ENCODE measurements around the gene STK17B.
"Not testable (repeated sequence)": the region's sequence is repeated elsewhere in the genome, so short reads cannot be mapped to it uniquely, and the experiment has no call there.

STK17B gene

DNA sequence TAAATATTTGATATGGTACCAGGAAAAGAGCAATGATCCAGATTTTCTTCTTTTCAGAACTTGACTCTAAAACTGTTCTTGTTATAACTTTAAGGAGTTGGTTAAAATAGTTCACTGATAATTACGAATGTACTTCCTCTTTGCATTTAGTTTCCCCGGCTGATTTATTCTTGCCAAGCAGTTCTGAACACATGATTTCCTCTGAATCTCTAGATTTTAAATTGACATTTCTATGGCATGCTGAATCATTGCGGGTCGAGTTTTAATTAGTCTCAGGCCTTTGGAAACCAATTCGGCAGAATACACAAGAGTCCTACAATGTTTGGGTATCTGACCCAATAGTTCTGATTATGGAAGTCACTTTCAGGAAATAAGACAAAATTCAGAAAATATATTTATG lies 65.4 kb downstream of the STK17B start:
- DNase-seq = no peak

DNA sequence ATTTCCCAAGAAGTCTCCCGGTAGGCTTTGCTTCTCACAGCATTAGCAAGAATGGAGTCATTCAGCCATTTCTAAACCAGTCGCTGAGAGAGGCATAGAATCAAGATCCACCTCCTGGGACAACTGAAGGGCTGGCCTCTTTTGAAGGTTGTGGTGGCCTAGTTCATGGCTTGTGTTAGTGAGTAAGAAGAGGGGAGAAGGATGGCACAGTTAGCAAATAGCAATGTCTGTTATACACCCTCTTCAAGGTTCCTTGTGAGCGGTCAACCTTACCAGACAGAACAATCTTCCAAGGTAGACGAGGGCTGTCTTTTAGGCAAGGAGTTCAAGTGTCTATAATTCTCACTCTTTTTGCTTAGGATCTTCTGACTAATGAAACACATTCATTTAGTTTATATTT lies 67.3 kb downstream of the STK17B start:
- no peak for DNase-seq

DNA sequence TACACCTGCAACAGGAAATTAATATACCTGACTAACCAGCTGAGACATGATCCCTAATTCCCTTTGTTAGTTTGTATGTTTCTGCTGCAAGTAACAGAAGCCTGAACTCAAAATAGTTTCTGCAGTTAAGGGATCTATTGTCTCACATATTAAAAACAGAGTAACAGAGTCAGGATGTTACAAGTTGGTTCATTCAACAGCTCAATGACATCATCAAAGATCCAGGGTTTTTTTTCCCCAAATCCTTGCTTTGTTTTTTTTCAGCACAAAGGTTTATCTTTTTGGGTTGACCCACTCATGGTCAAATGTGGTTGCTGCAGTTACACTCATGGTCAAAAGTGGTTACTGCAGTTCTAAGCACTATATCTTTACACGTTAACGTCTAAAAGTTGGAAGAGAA lies 67.8 kb downstream of the STK17B start:
- DNase-seq = no peak

DNA sequence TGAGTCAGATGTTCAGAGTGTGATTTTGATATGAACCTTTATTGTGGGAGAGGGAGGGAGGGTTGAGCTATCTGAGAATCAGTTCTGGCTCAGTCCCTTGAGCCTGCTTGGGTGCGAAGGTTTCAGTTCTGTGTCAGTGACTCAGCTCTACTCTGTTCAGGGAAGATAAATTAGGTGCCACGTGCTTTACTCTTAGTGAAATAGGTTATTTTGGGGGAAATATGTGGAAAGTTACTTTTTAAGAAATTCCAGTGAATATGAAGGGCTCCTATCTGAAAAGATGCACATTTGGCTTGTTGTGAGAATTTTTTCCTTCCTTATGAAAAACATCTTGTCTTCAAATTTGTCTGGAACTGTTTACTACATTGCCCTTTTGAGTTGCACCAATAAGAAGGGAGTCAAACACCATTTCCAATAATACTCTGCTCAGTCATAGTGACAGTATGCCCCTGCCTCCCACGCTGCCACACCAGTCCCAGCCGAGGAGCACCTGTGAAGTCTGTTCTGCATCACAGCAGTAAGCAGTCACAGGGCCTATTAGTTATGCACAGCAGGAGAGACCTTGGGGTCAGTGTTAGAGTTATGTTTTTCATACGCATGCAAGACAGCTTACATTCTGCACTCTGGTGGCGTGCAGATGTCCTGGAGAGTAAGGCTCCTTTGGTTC lies 69.9 kb downstream of the STK17B start:
- DNase-seq = no peak

DNA sequence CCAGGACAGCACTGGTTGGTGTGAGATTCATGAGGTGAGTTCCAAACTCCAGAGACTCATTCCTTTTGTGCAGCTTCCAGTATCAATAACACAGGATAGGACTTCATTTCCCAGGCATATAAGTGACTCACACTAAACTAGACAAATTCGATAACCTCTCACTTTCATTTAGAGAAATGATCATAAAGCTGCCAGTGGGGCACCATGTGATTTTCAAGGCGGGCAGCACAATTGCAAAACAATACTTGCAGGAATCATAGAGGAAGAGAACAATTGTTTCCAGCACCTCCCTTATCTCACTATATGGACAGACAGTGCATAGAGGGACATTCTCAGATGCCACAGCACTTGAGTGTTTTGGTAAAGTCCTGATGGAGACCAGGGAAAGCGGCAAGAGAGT lies 71.5 kb downstream of the STK17B start:
- no peak for DNase-seq

DNA sequence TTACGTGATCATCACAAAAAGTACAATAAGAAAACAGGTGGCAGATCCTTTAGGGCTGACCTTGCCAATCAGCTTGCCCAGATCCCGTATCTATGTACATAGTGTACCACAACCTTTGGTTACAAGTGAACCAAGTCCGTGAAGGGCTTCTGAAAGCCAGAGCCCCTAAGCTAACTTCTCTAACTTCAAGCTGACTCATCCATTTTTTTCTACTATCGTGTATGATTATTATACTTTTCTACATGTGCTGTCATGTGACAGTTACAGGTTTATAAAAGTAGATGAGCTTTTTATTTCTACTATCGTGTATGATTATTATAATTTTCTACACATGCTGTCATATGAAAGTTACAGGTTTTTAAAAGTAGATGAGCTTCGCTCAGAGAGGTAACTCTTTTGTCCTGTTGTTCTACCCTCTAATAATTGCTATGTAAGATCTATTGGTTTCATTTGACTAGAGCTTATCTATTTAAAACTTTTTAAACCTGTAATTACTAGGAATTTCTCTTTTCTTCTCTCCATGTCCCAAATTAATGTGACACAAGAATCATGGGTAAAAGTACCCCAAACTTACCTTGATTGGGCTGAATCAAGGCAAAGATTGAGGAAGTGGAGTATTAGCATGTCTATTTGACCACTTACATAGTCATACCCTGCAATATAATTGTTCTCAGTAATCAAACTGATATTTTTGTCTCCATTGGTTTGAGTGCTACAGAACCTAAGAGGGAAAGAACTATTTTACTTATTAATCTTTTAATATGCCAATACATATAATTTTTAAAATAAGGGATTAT lies 73.3 kb downstream of the STK17B start:
- DNase-seq = no peak

DNA sequence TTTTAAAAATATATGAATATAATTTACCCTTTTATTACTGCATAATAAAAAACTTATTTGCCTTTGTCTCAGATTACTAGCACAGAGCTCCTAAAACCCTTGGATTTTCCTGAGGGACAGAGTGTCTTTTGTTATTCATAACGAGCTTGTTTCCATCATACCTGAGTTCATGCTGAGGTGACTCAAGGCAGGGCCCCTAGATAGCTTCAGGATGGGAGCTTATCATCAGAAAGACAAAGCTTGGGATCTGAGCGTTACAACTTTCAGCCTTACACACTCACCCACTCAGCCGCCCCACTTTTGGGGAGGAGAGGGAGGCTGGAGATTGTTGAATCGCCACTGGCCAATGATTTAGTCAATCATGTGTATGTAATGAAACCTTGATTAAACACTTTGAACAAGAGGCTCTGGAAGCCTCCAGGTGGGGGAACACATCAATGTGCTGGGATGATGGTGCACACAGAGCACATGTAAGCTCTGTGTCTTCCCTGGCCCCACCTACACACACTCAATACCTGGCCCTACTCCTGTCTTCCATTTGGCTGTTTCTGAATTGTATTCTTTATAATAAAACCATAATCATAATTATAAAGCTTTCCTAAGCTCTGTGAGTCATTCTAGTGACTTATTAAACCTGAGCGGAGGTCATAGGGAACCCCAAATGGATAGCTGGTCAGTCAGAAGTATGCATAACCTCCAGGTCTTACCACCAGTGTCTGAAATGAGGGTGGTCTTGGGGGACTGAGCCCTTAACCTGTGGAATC lies 74.2 kb downstream of the STK17B start:
- peak; percentile 26 for DNase-seq

DNA sequence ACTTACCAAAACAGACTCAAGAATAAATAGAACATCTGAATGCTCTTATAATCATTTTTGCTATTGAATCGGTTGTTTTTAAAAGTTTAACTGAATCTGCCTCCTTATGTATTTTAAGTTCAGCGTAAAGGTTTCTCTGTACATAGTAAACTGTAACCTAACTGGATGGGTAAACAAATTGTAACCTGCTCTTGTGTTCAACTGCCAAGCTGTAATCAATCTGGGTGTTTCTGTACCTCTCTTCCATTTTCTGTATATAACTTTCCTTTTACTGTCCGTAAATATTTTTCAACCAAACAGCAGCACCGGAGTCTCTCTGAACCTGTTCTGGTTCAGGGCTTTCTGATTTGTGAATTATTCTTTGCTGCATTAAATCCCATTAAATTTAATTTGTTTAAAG lies 75.1 kb downstream of the STK17B start:
- no peak for DNase-seq

DNA sequence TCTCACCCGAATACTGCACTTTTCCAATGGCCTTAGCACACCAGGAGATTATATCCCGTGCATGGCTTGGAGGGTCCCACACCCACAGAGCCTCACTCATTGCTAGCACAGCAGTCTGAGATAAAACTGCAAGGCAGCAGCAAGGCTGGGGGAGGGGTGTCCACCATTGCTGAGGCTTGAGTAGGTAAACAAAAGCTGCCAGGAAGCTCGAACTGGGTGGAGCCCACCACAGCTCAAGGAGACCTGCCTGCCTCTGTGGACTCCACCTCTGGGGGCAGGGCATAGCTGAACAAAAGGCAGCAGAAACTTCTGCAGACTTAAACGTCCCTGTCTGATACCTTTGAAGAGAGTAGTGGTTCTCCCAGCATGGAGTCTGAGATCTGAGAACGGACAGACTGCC lies 81.9 kb downstream of the STK17B start:
- DNase-seq = not testable (repeated sequence)

DNA sequence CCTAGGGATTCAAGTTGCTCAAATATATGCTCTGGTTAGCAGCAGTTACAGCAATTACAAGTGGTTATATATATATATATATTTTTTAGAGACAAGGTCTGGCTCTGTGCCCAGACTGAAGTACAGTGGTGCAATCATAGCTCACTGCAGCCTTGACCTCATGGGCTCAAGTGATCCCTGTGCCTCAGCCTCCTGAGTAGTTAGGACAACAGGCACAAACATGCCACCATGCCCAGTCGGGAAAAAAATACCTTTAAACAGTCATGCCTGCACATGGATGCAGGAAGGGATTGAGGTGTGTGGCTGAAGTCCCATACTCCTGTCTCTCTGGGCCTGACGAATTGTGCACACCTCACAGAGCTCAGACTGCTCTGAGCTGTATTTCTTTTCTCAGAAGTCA lies 83.2 kb downstream of the STK17B start:
- DNase-seq = peak; percentile 90

DNA sequence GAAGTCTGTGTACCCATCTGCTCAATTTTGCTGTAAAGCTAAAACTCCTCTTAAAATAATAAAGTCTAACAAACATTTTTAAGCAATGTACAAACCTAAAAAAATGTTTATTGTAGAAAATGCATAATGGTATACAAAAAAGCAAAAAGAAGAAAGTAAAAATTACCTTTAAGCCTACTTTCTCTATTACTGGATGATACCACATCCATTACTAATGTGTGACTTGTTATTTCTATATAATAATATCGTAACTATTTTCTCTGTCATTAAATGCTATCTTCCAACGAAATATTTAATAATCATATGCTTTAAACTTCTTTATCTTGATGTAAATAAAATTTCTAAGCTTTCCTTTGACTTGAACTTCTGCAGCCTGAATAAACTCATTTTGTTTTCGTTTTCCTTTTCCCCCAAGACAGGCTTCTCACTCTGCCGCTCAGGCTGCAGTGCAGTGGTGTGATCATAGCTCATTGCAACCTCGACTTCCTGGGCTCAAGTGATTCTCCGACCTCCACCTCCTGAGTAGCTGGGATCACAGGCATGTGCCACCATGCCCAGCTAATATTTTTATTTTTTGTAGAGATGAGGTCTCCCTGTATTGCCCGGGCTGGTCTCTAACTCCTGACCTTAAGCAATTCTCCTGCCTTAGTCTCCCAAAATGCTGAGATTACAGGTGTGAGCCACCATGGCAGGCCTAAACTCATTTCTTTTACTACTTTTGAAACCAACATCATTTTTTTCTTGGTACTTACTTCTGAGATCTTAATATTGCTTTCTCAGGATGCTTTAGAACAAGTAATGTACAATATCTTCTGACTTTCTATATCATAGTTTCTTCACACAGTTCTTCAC lies 84.6 kb downstream of the STK17B start:
- DNase-seq = no peak

DNA sequence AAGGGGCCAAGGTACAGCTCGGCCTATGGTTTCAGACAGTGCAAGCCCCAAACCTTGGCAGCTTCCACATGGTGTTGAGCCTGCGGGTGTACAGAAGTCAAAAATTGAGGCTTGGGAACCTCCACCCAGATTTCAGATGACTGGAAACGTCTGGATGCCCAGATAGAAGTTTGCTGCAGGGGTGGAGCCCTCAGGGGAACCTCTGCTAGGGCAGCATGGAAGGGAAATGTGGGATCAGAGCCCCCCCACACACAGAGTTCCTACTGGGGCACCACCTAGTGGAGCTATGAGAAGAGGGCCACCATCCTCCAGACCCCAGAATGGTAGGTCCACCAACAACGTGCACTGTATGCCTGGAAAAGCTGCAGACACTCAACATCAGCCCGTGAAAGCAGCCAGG lies 87.8 kb downstream of the STK17B start:
- no peak for DNase-seq
